ENCODE results near the gene SUSD2.

The SUSD2 gene

GRCh38 chr22:24156141-24156912 lies 25.0 kb upstream of the SUSD2 start:
- H3K36me3 ChIP-seq (ENCODE audit: insufficient read depth, low read length) = peaks cover 43% of the 10 kb centered on the region
- H3K4me2 ChIP-seq (ENCODE audit: insufficient read depth, low read length) = peak overlapping the region; percentile 99
- peak overlapping the region; percentile 61; the same call in 1 of the 2 replicates for H2AFZ ChIP-seq (ENCODE audit: low read depth, low read length)
- peak overlapping the region; percentile 46 for H3K9ac ChIP-seq (ENCODE audit: low read depth, low read length)
- peaks cover 29% of the 10 kb centered on the region for H3K4me1 ChIP-seq (ENCODE audit: insufficient read depth, low read length)
- peak overlapping the region; percentile 23 to 62; a peak in 3 of 4 replicates for H3K4me3 ChIP-seq (ENCODE audit: low read depth in 1 of 2, low read length in 2 of 2)
- DNase-seq = peak; percentile 76
- H3K27me3 ChIP-seq (ENCODE audit: insufficient read depth, low read length, poor library complexity) = no peaks in the 10 kb centered on the region
- peaks cover 95% of the 10 kb centered on the region for H4K20me1 ChIP-seq (ENCODE audit: insufficient read depth, low read length)
- TF ChIP-seq CTCF (IDR thresholded peaks at IDR 0.05; ENCODE audit: borderline replicate concordance, extremely low read depth, low read length, poor library complexity, severe bottlenecking) = no peak
- TF ChIP-seq EZH2 (IDR thresholded peaks at IDR 0.05; ENCODE audit: borderline replicate concordance, low read depth, low read length, severe bottlenecking) = no peak
- H3K79me2 ChIP-seq (ENCODE audit: insufficient read depth, low read length) = no peaks in the 10 kb centered on the region
- H3K27ac ChIP-seq (ENCODE audit: low read length) = 0 out of 2 replicates have a peak overlapping the region, but pooled peaks have one; percentile 31
- peak; percentile 78 for ATAC-seq (ENCODE audit: insufficient read depth, low read depth)
- no peaks in the 10 kb centered on the region for H3K9me3 ChIP-seq (ENCODE audit: insufficient read depth, low read length, severe bottlenecking)

DNA sequence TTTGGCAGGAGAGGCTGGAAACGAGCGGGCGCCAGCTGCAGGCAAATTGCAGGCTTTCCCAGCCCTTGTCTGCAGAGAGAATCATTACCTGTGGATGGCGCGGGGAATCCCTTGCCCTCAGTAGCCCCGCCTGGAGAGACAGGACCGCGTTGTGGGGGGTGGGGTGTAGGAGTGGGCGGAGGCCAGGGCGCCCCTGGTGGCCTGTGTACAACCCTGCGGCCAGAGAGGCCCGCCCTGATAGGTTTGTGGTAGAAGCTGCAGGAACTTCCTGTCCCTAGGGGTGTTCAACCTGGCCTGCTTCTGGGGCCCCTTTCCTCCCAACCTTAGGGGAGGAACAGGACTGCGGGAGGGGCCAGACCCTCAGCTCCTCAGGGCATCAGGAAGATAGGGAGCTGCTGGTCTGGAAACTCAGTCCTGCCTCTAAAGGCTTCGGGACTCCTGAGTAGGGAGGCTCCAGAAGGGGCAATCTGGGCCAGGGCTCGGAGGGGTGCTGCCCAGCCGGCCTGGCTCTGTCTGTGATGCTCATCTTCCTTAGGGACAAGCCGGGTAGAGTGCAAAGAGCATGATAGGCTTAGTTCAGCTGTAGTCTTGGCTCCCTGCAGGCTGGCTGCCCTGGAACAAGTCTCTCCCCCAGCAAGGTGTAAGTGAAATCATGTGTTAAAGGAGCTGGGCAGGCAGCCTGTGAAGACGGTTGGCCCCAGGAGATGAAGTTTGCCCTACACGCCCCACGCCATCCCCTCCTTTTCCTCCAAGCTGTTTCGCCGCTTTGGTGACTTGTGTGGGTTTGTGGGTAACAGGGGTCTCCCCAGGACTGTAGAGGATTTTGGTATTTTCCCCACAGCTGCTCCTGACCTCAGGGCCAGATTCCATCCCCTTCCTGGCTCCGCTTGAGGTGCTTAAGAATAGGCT lies 24.1 kb upstream of the SUSD2 start:
- Histone ChIP-seq H2AFZ (ENCODE audit: low read depth, low read length) (peak overlapping the region; percentile 61; the same call in 1 of the 2 replicates), H3K79me2 (ENCODE audit: insufficient read depth, low read length) (no peaks in the 10 kb centered on the region), H3K4me1 (ENCODE audit: insufficient read depth, low read length) (peaks cover 29% of the 10 kb centered on the region), H4K20me1 (ENCODE audit: insufficient read depth, low read length) (peaks cover 95% of the 10 kb centered on the region), H3K27ac (ENCODE audit: low read length) (0 out of 2 replicates have a peak overlapping the region, but pooled peaks have one; percentile 31), H3K9ac (ENCODE audit: low read depth, low read length) (peak overlapping the region; percentile 46; the same call in 1 of the 2 replicates), H3K4me2 (ENCODE audit: insufficient read depth, low read length) (peak overlapping the region; percentile 99), H3K4me3 (ENCODE audit: low read depth in 1 of 2, low read length in 2 of 2) (peak overlapping the region; percentile 23 to 62; a peak in 3 of 4 replicates), H3K9me3 (ENCODE audit: insufficient read depth, low read length, severe bottlenecking) (no peaks in the 10 kb centered on the region), H3K27me3 (ENCODE audit: insufficient read depth, low read length, poor library complexity) (no peaks in the 10 kb centered on the region), H3K36me3 (ENCODE audit: insufficient read depth, low read length) (peaks cover 42% of the 10 kb centered on the region)
- DNase-seq (peak; percentile 84), ATAC-seq (ENCODE audit: insufficient read depth, low read depth) (peak; percentile 72)
- TF ChIP-seq CTCF (IDR thresholded peaks at IDR 0.05; ENCODE audit: borderline replicate concordance, extremely low read depth, low read length, poor library complexity, severe bottlenecking) = peak; percentile 82
- TF ChIP-seq EZH2 (IDR thresholded peaks at IDR 0.05; ENCODE audit: borderline replicate concordance, low read depth, low read length, severe bottlenecking) = no peak

DNA sequence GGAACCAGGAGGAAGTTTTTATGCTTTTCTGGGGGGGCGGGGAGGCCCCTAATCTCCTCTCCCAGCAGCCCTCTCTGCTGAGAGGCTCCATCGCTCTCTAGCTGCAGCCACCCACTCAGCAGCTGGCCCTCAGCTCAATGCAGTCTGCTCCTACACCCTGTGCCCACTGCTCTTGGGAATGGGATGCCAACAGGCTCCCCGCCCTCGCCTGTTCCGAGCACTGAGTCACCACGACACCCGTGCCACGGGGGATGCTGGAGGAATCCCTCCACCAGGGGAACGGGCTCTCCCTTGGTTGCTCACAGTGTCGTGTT lies 23.5 kb upstream of the SUSD2 start:
- TF ChIP-seq CTCF (IDR thresholded peaks at IDR 0.05; ENCODE audit: borderline replicate concordance, extremely low read depth, low read length, poor library complexity, severe bottlenecking) (no peak), EZH2 (IDR thresholded peaks at IDR 0.05; ENCODE audit: borderline replicate concordance, low read depth, low read length, severe bottlenecking) (no peak)
- no peak for ATAC-seq (ENCODE audit: insufficient read depth, low read depth)
- peaks cover 29% of the 10 kb centered on the region for H3K4me1 ChIP-seq (ENCODE audit: insufficient read depth, low read length)
- no peak overlapping the region for H3K9ac ChIP-seq (ENCODE audit: low read depth, low read length)
- no peaks in the 10 kb centered on the region for H3K27me3 ChIP-seq (ENCODE audit: insufficient read depth, low read length, poor library complexity)
- H3K27ac ChIP-seq (ENCODE audit: low read length) = no peak overlapping the region
- H4K20me1 ChIP-seq (ENCODE audit: insufficient read depth, low read length) = peaks cover 96% of the 10 kb centered on the region
- H3K4me3 ChIP-seq (ENCODE audit: low read depth in 1 of 2, low read length in 2 of 2) = no peak overlapping the region
- DNase-seq = no peak
- no peak overlapping the region for H3K4me2 ChIP-seq (ENCODE audit: insufficient read depth, low read length)
- H3K79me2 ChIP-seq (ENCODE audit: insufficient read depth, low read length) = no peaks in the 10 kb centered on the region
- peaks cover 45% of the 10 kb centered on the region for H3K36me3 ChIP-seq (ENCODE audit: insufficient read depth, low read length)
- no peak overlapping the region for H2AFZ ChIP-seq (ENCODE audit: low read depth, low read length)
- H3K9me3 ChIP-seq (ENCODE audit: insufficient read depth, low read length, severe bottlenecking) = no peaks in the 10 kb centered on the region

Measured in DND-41 (cell line).